ENCODE data around the gene MMEL1. TPM values are rescaled to one million over a fixed set of nuclear protein-coding genes. Genes with fewer than 3 reads are reported as not detected.

Gene MMEL1
- total RNA-seq, 1 experiment from 2014 or later: 4.9 TPM

- no peaks in the 10 kb centered on the region for H4K20me1 ChIP-seq (ENCODE audit: insufficient read depth)
- CTCF ChIA-PET: no interaction called here
- intact Hi-C loops (cut with micrococcal nuclease; ENCODE audit: unreplicated experiment): no loop called here
- no peaks in the 10 kb centered on the region for H3F3A ChIP-seq (ENCODE audit: insufficient read depth, low read depth)
- H3K4me1 ChIP-seq (replicated peaks; ENCODE audit: insufficient read depth): no peaks in the 10 kb centered on the region
- no peak overlapping the region for H3K4me3 ChIP-seq
- H2AFZ ChIP-seq: no peak overlapping the region
- no TSS peak for BruUV-seq (replicated peaks)
- no peak for DNase-seq
- TF ChIP-seq EZH2 (IDR thresholded peaks at IDR 0.05; ENCODE audit: low read depth) (no peak), CTCF (conservative IDR thresholded peaks at IDR 0.05) (no peak)
- no peaks in the 10 kb centered on the region for H3K79me2 ChIP-seq (ENCODE audit: low read depth)
- H3K9me2 ChIP-seq (ENCODE audit: insufficient read depth): no peaks in the 10 kb centered on the region
- no peaks in the 10 kb centered on the region for H3K9me3 ChIP-seq (ENCODE audit: insufficient read depth, low read depth)
- H3K4me2 ChIP-seq: no peak overlapping the region
- POLR2A ChIA-PET (ENCODE audit: unreplicated experiment): no interaction called here
- H3K27ac ChIP-seq: no peak overlapping the region
- H3K36me3 ChIP-seq (ENCODE audit: low read depth): no peaks in the 10 kb centered on the region
- H3K27me3 ChIP-seq (ENCODE audit: insufficient read depth, low read depth): no peaks in the 10 kb centered on the region; the same call in 1 of the 2 replicates
Measured at GRCh38 chr1:2558861-2559260, 74.0 kb downstream of the MMEL1 start.

GRCh38 chr1:2558420-2558819 is 74.4 kb downstream of the MMEL1 start:
- no TSS peak for BruUV-seq (replicated peaks)
- no peak for DNase-seq
- ChIA-PET POLR2A (ENCODE audit: unreplicated experiment) (no interaction called here), CTCF (no interaction called here)
- intact Hi-C loops (cut with micrococcal nuclease; ENCODE audit: unreplicated experiment): no loop called here
- Histone ChIP-seq H3K36me3 (ENCODE audit: low read depth) (no peaks in the 10 kb centered on the region), H3K9me2 (ENCODE audit: insufficient read depth) (no peaks in the 10 kb centered on the region), H3K4me3 (no peak overlapping the region), H4K20me1 (ENCODE audit: insufficient read depth) (no peaks in the 10 kb centered on the region), H3F3A (ENCODE audit: insufficient read depth, low read depth) (no peaks in the 10 kb centered on the region), H3K79me2 (ENCODE audit: low read depth) (no peaks in the 10 kb centered on the region), H3K27ac (no peak overlapping the region), H2AFZ (no peak overlapping the region), H3K4me2 (no peak overlapping the region), H3K9me3 (ENCODE audit: insufficient read depth, low read depth) (no peaks in the 10 kb centered on the region), H3K27me3 (ENCODE audit: insufficient read depth, low read depth) (no peaks in the 10 kb centered on the region; the same call in 1 of the 2 replicates), H3K4me1 (replicated peaks; ENCODE audit: insufficient read depth) (no peaks in the 10 kb centered on the region)
- TF ChIP-seq CTCF (conservative IDR thresholded peaks at IDR 0.05) (no peak), EZH2 (IDR thresholded peaks at IDR 0.05; ENCODE audit: low read depth) (no peak)

GRCh38 chr1:2557482-2558400 is 75.1 kb downstream of the MMEL1 start:
- H3K9me3 ChIP-seq (ENCODE audit: insufficient read depth, low read depth): no peaks in the 10 kb centered on the region
- H3K4me2 ChIP-seq: no peak overlapping the region
- intact Hi-C loops (cut with micrococcal nuclease; ENCODE audit: unreplicated experiment): no loop called here
- H3K79me2 ChIP-seq (ENCODE audit: low read depth): no peaks in the 10 kb centered on the region
- no peak overlapping the region for H2AFZ ChIP-seq
- no peaks in the 10 kb centered on the region for H3K9me2 ChIP-seq (ENCODE audit: insufficient read depth)
- H3K27ac ChIP-seq: no peak overlapping the region
- no peaks in the 10 kb centered on the region for H3K4me1 ChIP-seq (replicated peaks; ENCODE audit: insufficient read depth)
- ChIA-PET POLR2A (ENCODE audit: unreplicated experiment) (no interaction called here), CTCF (no interaction called here)
- no peak for TF ChIP-seq EZH2 (IDR thresholded peaks at IDR 0.05; ENCODE audit: low read depth)
- TF ChIP-seq CTCF (conservative IDR thresholded peaks at IDR 0.05): no peak
- no peak for DNase-seq
- no peaks in the 10 kb centered on the region for H3K36me3 ChIP-seq (ENCODE audit: low read depth)
- no peak overlapping the region for H3K4me3 ChIP-seq
- H4K20me1 ChIP-seq (ENCODE audit: insufficient read depth): no peaks in the 10 kb centered on the region
- H3F3A ChIP-seq (ENCODE audit: insufficient read depth, low read depth): no peaks in the 10 kb centered on the region
- H3K27me3 ChIP-seq (ENCODE audit: insufficient read depth, low read depth): no peaks in the 10 kb centered on the region; the same call in 1 of the 2 replicates
- BruUV-seq (replicated peaks): no TSS peak

All from PC-9 (cell line).